GM21515 (cell line): ENCODE measurements around the gene ITIH5.

Source experiments
- ATAC-seq: cut with Tn5 transposase; IDR thresholded peaks from one replicate; pipeline ENCODE4 v1.9.1; 2021; ENCODE audit not compliant: unreplicated experiment

ITIH5 gene

GRCh38 chr10:7523656-7524055 lies 143.1 kb downstream of the ITIH5 start:
- ATAC-seq, result no peak

GRCh38 chr10:7520507-7521485 lies 146.0 kb downstream of the ITIH5 start:
- ATAC-seq, result peak; percentile 55

- no peak for ATAC-seq
Observed at GRCh38 chr10:7519351-7519750, 147.4 kb downstream of the ITIH5 start.

GRCh38 chr10:7518693-7519092 lies 148.1 kb downstream of the ITIH5 start:
- ATAC-seq, result no peak

- ATAC-seq, result no peak
Observed at GRCh38 chr10:7515439-7515838, 151.3 kb downstream of the ITIH5 start.

GRCh38 chr10:7513936-7514335 lies 152.8 kb downstream of the ITIH5 start:
- ATAC-seq, result no peak

GRCh38 chr10:7513455-7513854 lies 153.3 kb downstream of the ITIH5 start:
- no peak for ATAC-seq

- no peak for ATAC-seq
Observed at GRCh38 chr10:7512487-7512886, 154.3 kb downstream of the ITIH5 start.

- ATAC-seq, result no peak
Observed at GRCh38 chr10:7511612-7512011, 155.2 kb downstream of the ITIH5 start.
